Breast epithelium (tissue), 4 donors: Measurements from ENCODE around the gene VASP. TPM values are rescaled to one million over a fixed set of nuclear protein-coding genes. Genes with fewer than 3 reads are reported as not detected.

Source experiments
- DNase-seq, 2 donors: peaks; one replicate each; pipeline ENCODE4 v3.0.0-alpha.2; 2019; ENCODE audit warnings: low spot score in 2 of 2
- H3K27ac ChIP-seq, 2 donors: fragments of 200-600 bp; sonication (generic) in 1 of 2; one replicate each; pipeline ENCODE4 v1.5.1; 2016 to 2019; ENCODE audit warnings: mild to moderate bottlenecking in 1 of 2
- H3K27me3 ChIP-seq, 2 donors: fragments of 200-600 bp; sonication (generic) in 1 of 2; one replicate each; pipeline versions ENCODE4 v1.5.1 to v1.6.0; 2017 to 2019; ENCODE audit warnings: control low read depth in 1 of 2, mild to moderate bottlenecking in 1 of 2
- H3K36me3 ChIP-seq: fragments of 200-600 bp; one replicate; pipeline ENCODE4 v1.5.1; 2019
- H3K4me1 ChIP-seq, 2 donors: fragments of 200-600 bp; sonication (generic); one replicate each; pipeline ENCODE4 v1.5.1; 2016 to 2019; ENCODE audit warnings: control low read depth in 1 of 2
- H3K4me3 ChIP-seq, 3 donors: fragments of 200-600 bp; sonication (generic); 1 replicate in 2 of 3; 2 replicates in 1 of 3; pipeline ENCODE4 v1.5.1; 2016 to 2019; ENCODE audit warnings: mild to moderate bottlenecking in 3 of 3, moderate library complexity in 2 of 3
- H3K9me3 ChIP-seq, 2 donors: fragments of 200-600 bp; sonication (generic) in 1 of 2; one replicate each; pipeline ENCODE4 v1.5.1; 2016 to 2019; ENCODE audit warnings: control low read depth in 1 of 2
- POLR2A ChIP-seq: fragments of 450-650 bp; IDR thresholded peaks from one replicate; pipeline ENCODE4 v1.6.1; 2016; ENCODE audit warnings: antibody characterized with exemption, mild to moderate bottlenecking, moderate library complexity
- POLR2AphosphoS5 ChIP-seq, 3 donors: sonication (generic); formaldehyde crosslinking; IDR thresholded peaks; one replicate each; pipeline ENCODE4 v1.6.1; 2017; ENCODE audit warnings: antibody characterized with exemption in 3 of 3
- intact Hi-C: fragments of 100-400 bp; cut with DNase I; formaldehyde crosslinking; loops from one replicate; pipeline ENCODE4 v1.15.1; 2023; ENCODE audit warnings: low total_unique reads
- total RNA-seq, 3 donors: library from RNA; depleted of rRNA; stranded (reverse); fragments of >200 nt; gene quantifications; one replicate each; pipeline ENCODE4 v1.1.0, GENCODE V29; 2016
- TF ChIP-seq, protein P1 (sequence below), 3 donors: fragments of 450-650 bp; IDR thresholded peaks; one replicate each; pipeline ENCODE4 v1.5.1; 2016 to 2017; ENCODE audit warnings: antibody characterized with exemption in 3 of 3, mild to moderate bottlenecking in 3 of 3, moderate library complexity in 3 of 3

Gene VASP
- total RNA-seq, 3 donors from 2014 or later: 31.8 to 61.6 (median 52.2) TPM

- Histone ChIP-seq H3K4me3 (no peak overlapping the region), H3K4me1 (peaks cover 3 to 5% of the 10 kb centered on the region in 2 donors), H3K27me3 (no peaks in the 10 kb centered on the region), H3K36me3 (no peaks in the 10 kb centered on the region), H3K9me3 (no peaks in the 10 kb centered on the region), H3K27ac (no peak overlapping the region)
- TF ChIP-seq POLR2AphosphoS5 (IDR thresholded peaks at IDR 0.05) (no peak), POLR2A (no peak)
- TF ChIP-seq, protein P1, sequence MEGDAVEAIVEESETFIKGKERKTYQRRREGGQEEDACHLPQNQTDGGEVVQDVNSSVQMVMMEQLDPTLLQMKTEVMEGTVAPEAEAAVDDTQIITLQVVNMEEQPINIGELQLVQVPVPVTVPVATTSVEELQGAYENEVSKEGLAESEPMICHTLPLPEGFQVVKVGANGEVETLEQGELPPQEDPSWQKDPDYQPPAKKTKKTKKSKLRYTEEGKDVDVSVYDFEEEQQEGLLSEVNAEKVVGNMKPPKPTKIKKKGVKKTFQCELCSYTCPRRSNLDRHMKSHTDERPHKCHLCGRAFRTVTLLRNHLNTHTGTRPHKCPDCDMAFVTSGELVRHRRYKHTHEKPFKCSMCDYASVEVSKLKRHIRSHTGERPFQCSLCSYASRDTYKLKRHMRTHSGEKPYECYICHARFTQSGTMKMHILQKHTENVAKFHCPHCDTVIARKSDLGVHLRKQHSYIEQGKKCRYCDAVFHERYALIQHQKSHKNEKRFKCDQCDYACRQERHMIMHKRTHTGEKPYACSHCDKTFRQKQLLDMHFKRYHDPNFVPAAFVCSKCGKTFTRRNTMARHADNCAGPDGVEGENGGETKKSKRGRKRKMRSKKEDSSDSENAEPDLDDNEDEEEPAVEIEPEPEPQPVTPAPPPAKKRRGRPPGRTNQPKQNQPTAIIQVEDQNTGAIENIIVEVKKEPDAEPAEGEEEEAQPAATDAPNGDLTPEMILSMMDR (IDR thresholded peaks at IDR 0.05): no peak
- intact Hi-C loops: no loop called here
- DNase-seq: no peak
These were observed 42.3 kb upstream of the VASP start for GRCh38 chr19:45464852-45465441.

GRCh38 chr19:45467115-45467455 lies 40.2 kb upstream of the VASP start:
- TF ChIP-seq POLR2AphosphoS5 (IDR thresholded peaks at IDR 0.05) (no peak), POLR2A (no peak)
- TF ChIP-seq, protein P1 (IDR thresholded peaks at IDR 0.05): no peak
- Histone ChIP-seq H3K27ac (peak overlapping the region; percentile 99 to 100), H3K9me3 (no peaks in the 10 kb centered on the region), H3K36me3 (no peaks in the 10 kb centered on the region), H3K4me3 (peak overlapping the region; percentile 76 to 85 (median 84)), H3K27me3 (no peaks in the 10 kb centered on the region), H3K4me1 (peaks cover 5 to 8% of the 10 kb centered on the region in 2 donors)
- DNase-seq: no peak
- intact Hi-C loops: no loop called here

DNA sequence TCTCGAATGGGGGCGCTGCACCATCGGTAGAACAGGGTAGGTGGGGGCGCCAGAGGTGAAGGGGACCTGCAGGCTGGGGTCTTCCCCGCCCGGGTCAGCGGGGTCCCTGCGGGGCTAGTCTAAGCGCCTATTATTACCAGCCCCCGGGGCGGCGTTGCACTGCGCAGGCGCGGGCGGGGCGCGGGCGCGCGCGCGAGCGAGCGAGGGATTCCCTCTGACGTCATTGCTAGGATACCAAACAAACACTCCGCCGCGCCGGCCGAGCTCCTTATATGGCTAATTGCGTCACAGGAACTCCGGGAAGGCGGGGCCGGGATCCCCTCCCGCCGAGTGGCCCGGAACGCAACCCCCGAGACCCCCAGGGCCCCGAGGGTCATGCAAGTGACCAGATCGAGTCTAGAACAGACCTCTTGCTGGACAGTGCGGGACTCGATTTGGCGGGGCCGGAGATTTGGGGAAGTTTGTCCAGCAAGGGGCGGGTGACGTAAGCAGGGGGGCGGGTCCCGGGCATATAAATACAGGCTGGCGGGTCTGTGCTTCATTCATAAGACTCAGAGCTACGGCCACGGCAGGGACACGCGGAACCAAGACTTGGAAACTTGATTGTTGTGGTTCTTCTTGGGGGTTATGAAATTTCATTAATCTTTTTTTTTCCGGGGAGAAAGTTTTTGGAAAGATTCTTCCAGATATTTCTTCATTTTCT lies 39.7 kb upstream of the VASP start, which contains the start of gene FOSB:
FOSB (plus strand) TSS at position 541 of the 703 bp plus-strand sequence. CDS start 591 bp downstream, outside the sequence.
- Histone ChIP-seq H3K27me3 (no peaks in the 10 kb centered on the region), H3K9me3 (no peaks in the 10 kb centered on the region), H3K27ac (peak within 1 kb of the TSS; percentile 99 to 100), H3K4me3 (peak within 1 kb of the TSS; percentile 76 to 85 (median 84)), H3K36me3 (no peaks in the 10 kb centered on the region), H3K4me1 (peaks cover 5 to 8% of the 10 kb centered on the region in 2 donors)
- DNase-seq: peak; percentile 96 to 97
- intact Hi-C loops: no loop called here
- TF ChIP-seq POLR2A (peak; percentile 98), POLR2AphosphoS5 (IDR thresholded peaks at IDR 0.05) (peak; percentile 98 to 99 (median 98))
- TF ChIP-seq, protein P1 (IDR thresholded peaks at IDR 0.05): no peak

GRCh38 chr19:45468159-45468651 lies 39.1 kb upstream of the VASP start:
- H3K36me3 ChIP-seq: no peaks in the 10 kb centered on the region
- no peaks in the 10 kb centered on the region for H3K27me3 ChIP-seq
- intact Hi-C loops: no loop called here
- no peak for DNase-seq
- peak overlapping the region; percentile 99 to 100 for H3K27ac ChIP-seq
- no peaks in the 10 kb centered on the region for H3K9me3 ChIP-seq
- H3K4me3 ChIP-seq: peak overlapping the region; percentile 76 to 85 (median 84)
- H3K4me1 ChIP-seq: peaks cover 5 to 8% of the 10 kb centered on the region in 2 donors
- TF ChIP-seq POLR2A (peak; percentile 1), POLR2AphosphoS5 (IDR thresholded peaks at IDR 0.05) (peak in 1 of 3 donors; percentile 91)
- TF ChIP-seq, protein P1 (IDR thresholded peaks at IDR 0.05): peak in 2 of 3 donors; percentile 8 to 15

GRCh38 chr19:45468803-45469131 lies 38.5 kb upstream of the VASP start:
- intact Hi-C loops: no loop called here
- no peaks in the 10 kb centered on the region for H3K9me3 ChIP-seq
- no peaks in the 10 kb centered on the region for H3K27me3 ChIP-seq
- peak overlapping the region; percentile 99 to 100 for H3K27ac ChIP-seq
- no peaks in the 10 kb centered on the region for H3K36me3 ChIP-seq
- peaks cover 5 to 8% of the 10 kb centered on the region in 2 donors for H3K4me1 ChIP-seq
- peak overlapping the region; percentile 76 to 85 (median 84) for H3K4me3 ChIP-seq
- TF ChIP-seq, protein P1 (IDR thresholded peaks at IDR 0.05): no peak
- TF ChIP-seq POLR2AphosphoS5 (IDR thresholded peaks at IDR 0.05) (no peak), POLR2A (no peak)
- no peak for DNase-seq
